Activated gamma-delta T cell treated with anti-CD3 and anti-CD28 coated beads, Interleukin-2, amount 50 U/mL, for 16 hours (primary cell): ENCODE data around the gene ARID1B.
"Not testable (repeated sequence)": the region's sequence is repeated elsewhere in the genome, so short reads cannot be mapped to it uniquely, and the experiment has no call there.

ENCODE experiments used
- DNase-seq: peaks from one replicate; pipeline ENCODE4 v3.0.0-alpha.2; 2020; ENCODE audit warnings: low read depth

Gene ARID1B

DNA sequence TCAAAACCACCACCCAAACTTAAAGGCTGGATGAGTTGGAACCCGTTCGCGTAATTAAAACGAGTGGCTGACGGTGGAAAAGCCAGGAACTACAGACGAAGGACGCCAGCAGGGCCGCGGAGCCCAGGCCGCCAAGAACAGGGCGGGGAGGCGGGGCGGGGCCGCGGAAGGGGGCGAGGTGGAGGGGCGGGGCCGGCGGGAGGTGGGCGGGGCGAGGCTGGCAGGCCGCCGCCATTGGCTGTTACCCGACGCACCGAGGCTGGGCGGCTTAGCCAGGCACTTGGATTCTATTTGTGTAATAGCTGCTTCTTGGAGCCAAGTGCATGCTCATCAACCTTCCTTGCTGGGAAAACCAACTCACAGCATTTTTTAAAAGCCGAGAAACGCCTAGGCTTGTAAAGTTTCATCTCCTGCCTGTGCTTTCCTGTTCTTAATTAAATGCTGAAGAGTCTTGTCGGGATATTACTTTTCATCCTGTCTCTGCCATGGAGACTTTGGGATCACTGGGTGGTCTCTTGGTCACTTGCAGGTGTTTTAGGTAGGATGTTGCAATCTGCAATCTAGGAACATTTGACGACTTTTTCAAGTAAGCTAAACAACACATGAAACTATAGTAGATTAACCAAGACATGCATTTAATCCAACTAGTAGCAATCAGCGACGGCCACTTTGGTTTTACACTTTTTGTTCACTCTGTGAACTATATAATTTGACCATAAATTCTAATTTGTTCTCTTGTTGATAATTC, 245.0 kb downstream of the ARID1B start:
- peak; percentile 73 for DNase-seq

DNA sequence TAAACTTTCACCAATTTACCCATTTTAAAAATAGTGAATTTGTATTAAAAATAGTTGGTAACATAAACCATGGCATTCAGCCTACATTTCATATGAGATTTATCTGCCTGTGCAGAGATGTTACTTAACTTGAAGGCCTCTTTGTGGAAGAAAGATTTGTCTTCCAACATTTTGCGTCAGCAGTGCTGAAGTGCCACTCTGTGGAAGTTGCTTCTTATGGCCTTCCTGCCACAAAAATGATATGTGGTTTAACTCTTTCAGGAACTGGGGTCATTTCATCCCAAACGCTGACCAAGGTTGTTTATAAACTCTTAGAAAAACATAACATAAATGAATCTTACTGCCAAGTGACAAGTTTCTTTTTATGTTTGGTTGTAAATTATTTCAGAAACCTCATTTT, 246.8 kb downstream of the ARID1B start:
- DNase-seq = no peak

DNA sequence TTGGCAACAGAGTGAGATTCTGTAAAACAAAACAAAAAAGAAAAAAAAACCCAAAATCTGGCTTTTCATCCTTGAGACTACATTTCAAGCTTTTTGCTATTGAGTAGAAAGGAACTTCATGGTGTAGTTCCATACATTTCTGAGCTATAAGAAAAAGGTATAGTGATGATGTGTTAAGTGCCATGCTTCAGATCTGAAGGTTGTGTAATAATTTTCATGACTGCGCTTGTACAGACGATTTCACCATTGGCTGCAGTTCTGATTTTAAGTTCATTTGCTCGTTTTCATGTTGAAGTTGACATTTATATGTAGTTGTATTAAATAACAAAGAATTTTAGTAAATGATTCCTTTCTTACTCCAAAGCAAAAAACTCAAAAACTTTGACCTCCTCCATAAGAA, 247.6 kb downstream of the ARID1B start:
- DNase-seq = no peak

DNA sequence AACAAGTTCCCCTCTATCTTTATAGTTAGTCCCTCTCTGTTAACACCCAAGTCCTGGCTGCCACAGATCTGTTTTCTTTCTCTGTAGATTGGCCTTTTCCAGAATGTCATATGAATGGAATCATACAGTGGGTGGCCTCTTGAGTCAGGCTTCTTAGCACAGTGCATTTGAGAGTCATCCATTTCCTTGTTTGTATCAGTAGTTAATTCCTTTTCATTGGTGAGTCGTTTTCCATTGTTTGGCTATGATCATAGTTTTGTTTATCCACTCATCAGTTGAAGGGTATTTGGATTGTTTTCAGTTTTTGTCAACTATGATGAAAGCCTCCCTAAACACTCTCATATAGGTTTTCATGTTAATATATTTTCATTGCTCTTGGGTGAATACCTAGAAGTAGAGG, 248.3 kb downstream of the ARID1B start:
- DNase-seq = no peak

DNA sequence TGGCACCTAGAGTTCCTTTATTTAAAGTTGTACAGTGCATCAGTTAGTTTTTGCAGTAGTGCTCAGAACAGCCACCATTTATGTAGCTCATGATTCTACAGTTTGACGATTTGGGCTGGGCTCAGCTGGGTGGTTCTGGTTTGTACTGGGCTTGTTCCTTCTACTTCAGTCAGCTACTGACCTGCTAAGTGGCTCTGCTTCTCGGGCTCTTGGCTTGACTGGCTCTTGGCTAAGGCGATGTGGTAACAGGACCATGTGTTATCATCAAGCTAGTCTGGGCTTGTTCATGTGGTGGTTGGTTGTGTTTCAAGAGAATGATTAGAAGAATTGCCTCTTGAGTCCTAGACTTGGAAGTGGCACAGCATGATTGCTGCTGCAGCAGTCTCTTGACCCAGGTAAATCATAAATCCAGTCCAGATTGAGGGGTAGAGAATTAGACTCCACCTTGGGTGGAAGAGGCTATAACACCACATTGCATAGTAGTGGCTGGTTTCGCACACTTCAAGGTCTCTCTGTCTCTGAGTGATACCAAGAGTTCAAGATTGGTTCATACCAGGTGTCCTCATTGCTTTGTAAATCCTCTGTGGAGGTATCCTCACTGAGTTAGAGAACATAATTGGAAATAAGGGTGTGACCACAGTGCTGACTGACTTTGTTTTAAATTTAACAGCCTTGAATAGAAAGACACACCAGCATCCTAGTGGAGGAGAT, 253.0 kb downstream of the ARID1B start:
- DNase-seq = no peak

DNA sequence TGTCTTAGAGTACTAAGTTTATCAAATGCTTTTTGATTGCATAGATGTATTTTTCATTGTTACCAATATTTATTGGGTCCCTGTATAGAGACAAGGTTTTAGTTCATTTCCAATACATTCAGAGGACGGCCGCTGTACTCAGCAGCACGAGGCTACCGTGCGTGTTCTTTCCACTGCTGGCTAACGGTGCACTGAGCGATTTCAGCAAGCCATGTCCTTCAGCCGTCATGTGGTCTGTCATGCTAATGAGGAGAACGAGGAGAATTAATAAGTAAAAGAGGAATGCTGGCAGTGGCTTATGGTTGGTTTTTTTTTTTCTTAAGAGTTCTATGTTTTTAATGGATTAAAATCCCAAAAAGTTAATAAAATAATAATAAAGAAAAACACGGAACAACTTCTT, 253.6 kb downstream of the ARID1B start:
- no peak for DNase-seq

DNA sequence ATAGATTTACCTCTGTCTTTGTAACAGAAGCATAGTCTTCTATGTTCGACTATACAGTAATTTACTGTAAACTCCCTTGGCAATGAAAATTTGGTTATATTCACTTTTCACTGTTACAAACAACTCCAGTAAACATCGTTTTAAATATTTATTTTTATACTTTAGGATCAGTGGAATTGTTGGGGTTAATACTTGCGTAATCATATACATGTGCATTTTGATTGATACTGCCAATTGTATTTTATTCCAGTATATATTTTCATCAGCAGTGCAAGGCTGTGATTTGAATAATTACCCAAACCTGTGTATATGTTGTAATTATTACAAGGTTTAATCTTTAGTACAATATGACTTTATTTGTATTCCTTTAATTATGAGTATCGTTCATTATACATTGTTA, 255.7 kb downstream of the ARID1B start:
- DNase-seq = no peak

DNA sequence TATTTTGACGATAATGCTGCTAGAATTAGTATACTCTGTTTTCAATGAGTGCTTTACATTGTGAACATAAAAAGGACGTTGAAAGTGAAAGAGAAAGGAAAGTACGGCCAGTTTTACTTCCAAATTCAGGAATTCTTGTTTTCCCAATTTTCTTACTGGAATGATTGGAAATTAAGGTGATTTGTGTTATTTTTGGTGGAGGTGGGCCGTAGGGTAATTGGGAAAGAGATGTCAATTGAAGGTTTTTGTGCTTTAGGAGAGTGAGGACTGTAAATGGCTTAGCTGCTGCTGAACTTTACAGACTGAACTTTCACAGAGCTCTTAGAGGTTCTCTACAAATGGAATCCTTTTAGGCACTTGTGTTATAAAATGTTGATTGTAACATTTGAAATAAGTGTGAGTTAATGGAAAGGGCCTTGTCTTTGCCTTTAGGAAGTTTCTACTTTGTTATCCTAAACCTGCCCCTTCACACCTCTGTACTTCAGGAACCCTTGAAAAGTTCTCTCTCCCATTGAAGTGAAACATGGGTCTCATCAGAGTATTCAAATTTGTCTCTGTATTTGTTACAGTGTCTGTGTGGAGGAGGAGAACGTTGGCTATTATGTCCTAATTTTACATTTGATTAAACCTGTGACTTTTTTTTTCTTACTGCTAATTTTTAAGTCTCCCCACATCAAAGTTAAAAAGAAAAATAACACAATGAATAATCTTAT, 256.4 kb downstream of the ARID1B start:
- DNase-seq = no peak

DNA sequence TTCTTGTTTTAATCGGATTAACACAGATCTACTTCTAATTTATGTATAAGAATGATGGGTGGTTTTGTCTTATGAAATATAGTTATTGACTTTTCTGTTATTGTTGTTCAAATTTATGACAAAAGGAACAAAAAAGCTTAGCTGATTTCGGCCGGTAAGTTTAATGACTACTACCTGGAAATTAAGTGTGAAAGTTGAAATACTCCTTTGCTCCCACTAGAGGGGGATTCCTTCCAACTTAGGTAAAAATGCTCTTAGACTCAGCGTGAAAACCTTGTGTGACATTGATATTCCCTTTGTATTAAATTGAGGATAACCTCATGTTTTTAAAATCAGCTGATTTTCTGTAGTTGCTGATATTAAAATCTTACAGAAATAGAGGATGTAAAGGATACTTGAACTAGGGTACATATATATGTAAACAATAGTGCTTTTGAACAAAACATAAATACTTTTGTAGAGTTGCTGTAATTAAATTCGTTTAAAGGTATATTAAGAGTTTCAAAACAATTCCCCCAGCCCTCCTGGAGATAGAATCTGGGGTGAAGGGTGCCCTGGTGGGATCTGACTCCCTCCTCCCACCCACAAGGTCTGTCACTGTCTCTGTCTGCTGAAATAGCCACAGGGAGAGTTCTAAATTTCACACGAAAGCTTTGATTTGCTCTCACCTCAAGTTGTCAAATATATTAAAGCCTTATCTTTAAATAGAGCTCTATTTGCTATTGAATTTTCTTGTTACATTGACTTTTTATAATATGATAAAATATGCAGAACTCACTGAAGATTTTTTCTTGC, 257.5 kb downstream of the ARID1B start:
- DNase-seq = no peak

DNA sequence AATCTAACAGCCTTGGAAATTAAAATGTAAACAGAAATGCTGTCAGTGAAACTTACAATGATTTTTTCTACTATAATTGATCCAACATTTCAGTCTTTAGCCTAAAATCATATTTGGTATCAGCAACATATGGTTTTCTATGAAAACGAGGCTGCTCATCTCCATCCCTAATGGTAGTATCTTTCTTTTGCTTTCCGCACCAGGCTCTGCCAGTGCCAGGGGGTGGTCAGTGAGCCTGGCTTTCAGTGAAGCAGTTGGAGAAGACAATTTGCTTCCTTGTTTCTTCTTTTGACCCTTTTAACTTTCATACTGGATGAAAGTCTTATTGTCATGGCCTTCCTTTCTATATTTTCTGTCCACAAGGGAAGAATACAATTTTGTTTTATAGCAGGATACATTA, 258.4 kb downstream of the ARID1B start:
- DNase-seq = no peak

DNA sequence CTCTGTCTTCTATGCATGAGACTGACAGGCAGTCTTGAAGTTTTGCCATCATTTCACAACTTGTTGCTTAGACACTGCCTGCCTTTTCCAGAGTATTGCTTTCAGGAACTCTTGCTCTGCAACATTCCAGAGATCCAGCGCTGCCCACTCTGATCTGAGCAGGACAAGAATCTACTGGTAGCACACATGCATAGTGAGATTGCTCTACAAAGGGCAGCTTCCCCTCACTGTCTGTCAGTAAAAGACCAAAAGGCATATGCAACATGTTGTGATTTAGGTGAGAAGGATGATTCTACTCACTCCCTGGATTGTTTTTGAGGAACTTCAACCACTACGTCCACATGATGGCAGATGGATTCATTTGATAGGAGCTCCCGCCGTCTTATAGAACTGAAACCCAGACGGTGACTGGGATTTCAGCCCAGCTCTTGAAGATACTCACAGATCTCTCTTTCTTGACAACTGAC, 259.1 kb downstream of the ARID1B start:
- no peak for DNase-seq

DNA sequence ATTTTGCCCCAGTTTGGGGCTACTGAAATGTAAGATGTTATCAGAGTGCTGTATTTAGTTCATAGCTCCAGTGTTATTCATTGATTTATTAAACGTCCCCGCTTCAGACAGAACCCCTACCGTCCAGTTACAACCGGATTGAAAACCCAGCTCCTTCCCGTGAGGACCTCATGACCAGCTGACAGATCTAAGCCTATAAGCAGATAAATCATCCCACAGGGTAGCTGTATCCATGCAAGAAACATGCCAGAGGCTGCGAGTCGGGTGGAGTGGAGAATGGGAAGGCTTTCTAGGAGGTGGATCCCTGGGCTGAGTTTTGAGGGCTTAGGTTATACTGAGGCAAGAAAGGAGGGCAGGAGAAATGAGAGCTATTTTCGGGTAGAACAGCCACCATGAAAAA, 260.0 kb downstream of the ARID1B start:
- DNase-seq = no peak

DNA sequence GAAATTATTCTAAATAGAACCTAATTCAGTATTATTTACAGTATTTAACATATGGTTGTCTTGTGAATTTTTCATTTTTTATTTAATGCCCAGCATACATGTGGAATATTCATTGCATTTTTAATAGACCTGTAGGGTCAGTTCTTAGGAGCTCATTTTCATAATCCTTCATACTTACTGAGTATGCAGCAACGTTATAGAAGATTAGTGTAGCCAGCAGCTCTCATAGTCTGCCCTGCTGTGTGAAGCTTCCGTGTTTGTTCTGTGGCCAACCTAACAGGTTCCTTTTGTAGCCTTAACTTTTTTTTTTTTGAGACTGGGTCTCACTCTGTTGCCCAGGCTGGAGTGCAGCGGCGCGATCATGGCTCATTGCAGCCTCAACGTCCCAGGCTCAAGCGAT, 261.4 kb downstream of the ARID1B start:
- no peak for DNase-seq

DNA sequence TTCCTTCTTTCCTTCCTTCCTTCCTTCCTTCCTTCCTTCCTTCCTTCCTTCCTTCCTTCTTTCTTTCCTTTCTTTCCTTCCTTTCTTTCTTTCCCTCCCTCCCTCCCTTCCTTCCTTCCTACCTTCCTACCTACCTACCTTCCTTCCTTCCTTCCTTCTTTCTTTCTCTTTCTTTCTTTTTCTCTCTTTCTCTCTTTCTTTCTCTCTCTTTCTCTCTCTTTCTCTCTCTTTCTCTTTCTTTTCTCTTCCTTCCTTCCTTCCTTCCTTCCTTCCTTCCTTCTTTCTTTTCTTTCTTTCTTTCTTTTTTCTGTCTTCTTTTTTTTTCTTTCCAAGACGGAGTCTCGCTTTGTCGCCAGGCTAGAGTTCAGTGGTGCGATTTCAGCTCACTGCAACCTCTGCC, 262.5 kb downstream of the ARID1B start:
- DNase-seq = not testable (repeated sequence)

DNA sequence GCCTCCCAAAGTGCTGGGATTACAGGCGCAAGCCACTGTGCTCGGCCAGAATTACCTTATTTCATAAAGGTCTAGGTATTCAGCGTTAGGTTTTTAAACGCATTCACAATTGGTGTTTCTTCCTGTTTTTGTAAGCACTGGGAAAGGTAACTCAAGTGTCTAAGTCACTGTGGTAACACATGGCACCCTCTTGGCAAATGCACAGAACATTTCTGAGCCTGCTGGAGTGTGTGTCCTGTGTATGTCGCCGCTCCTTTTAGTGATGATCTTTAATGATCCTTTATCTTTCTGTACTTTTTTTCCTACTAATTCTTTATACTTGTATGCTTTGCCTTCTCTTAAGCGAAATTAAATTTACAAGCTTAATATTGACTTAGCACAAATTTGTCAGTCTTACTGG, 263.0 kb downstream of the ARID1B start:
- DNase-seq = no peak

DNA sequence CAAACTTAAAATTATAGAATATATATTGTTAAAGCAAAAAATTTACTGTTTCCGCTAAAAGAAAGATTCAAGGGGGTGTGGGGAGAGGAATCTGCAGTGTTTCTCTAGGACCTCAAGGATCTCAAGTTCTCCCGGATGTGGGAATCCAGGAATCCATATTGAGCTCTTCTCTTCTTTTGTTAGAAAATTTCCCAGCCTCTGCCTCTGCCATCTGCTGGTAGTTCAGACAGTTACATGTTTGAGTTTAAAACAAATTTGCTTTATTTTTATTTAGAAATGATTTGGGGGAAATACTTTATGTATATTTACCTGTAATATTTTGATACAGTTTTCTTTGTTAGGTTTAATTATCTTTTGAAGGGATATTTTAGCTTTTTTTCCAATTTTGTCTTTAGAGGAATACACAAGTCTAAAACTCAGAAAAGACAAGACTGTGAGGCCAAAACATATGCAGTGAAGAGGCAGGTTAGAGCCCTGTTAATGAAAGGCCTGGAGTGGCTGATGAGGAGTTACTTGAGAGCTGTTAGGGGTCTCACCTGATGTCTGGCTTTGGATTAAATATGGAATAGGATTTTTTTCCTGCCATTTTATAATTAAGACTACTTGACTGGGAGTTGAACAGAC, 268.8 kb downstream of the ARID1B start:
- DNase-seq = no peak

DNA sequence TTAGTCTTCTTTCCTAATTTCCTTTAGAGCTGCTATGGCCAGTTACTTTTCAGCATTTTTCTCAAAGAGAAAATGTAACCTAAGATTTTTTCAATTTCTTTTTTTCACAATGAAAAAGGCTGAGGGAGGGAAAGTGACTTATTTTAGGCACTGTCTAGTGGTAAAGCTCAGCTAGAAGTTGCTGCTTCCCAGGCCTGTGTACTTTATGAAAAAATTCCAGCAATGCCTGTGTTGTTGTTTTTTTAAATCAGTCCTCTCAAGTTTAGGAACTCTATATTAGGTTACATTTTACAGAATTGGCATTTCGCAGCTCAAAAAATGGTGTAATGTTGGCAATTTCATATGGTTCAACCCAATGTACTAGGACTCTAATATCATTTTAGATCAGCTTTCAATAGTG, 269.6 kb downstream of the ARID1B start:
- DNase-seq = no peak

DNA sequence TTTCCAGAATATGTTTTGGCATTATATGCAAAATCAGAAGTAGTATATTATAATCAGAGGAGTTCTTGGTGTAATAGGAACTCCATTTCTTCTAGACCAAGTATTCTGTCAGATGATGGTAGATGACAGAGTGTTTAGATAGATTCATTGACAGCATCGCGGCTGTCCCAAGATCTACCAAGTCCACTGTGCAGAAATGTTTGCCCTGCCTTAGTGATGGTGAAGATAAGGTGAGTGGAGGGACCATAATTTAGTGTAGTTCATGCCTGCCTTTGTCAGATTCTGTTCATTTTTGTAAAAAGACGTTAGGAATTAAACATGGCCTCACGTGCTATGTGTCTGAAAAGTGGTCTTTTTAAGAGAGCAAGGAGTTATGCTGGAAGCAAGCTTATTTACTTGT, 270.1 kb downstream of the ARID1B start:
- no peak for DNase-seq

DNA sequence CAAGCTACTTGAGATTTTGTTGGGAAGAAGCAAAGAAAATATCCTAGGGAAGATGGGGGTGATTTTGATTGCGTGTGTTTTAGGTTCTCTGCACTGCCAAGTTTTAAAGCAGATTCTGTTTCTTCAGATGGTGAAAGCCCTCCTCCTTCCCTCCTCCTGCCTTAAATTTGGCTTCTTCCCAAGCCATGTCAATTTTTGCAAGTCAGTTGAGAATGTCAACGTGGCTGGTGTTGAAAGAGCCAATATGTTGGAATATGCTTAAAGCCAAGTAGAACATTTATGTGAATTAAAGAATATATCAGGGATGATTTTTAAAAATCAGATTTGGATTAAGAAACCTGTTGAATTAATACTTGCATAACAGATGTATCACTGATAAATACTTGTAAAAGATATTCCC, 270.8 kb downstream of the ARID1B start:
- no peak for DNase-seq

DNA sequence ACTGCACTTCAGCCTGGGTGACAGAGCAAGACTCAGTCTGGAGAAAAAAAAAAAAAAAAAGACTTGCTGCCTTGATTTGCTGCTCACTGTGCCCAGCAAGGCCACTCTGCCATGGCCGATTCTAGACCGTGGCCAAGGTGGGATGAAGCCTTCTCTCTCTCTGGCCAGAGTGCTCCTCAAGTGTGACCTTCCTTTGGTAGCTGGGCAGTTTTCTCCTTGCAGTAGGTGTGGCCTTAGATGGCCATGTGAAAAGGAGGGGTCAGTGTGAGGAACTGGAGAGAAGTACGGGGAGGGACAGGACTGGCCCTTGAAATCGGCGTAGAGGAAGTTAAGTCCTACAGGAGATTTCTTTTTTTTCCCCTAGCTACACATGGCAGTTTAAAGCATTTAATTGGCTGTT, 272.0 kb downstream of the ARID1B start:
- no peak for DNase-seq

DNA sequence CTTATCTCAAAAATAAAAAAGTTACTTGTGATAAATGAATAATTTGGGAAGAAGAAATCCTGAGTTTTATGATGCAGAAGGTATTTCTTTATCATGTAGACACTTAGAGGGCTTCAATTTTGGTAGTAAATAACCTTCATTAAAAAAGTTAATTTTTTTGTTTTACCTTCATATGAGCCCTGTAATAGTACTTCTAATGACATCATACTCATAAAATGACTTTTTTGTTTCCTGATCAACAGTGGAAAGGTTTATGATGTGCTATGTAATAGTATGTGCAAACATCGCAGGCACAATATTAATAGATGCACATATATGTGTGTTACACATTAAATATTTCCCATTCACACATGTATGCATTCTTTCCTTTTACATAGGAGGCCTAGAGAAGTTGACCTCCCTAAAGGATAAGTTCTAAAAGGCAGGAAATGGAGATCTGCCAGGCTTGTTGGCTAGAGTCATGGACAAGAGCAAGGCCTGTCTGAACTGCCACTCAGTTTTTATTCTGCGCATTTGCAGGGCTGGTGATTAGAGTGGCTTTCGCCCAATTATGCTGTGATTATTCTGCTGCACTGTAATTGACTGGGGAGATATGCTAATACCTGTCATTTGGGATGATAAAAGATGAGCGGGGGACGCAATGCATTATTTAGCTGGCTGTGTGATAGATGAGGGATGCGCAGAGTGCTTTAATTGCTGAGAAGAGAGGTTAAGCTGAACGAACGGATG, 273.5 kb downstream of the ARID1B start:
- no peak for DNase-seq
